ENCODE results near the gene SAMD15.

SAMD15 gene

GRCh38 chr14:77390188-77390587 lies 13.0 kb downstream of the SAMD15 start:
- Histone ChIP-seq H3K9ac (ENCODE audit: low read length) (no peak overlapping the region), H2AFZ (ENCODE audit: insufficient read depth, low read length, poor library complexity) (no peak overlapping the region), H3K79me2 (ENCODE audit: control insufficient read depth, insufficient read depth, low read length, poor library complexity) (no peaks in the 10 kb centered on the region), H3K23ac (ENCODE audit: low read length) (no peak overlapping the region), H3K14ac (ENCODE audit: low read length) (no peak overlapping the region), H3K27me3 (ENCODE audit: insufficient read depth, low read length) (no peaks in the 10 kb centered on the region), H4K8ac (ENCODE audit: low read depth, low read length) (no peak overlapping the region), H3K79me1 (ENCODE audit: low read length) (no peaks in the 10 kb centered on the region), H2BK12ac (ENCODE audit: low read length) (no peak overlapping the region), H4K12ac (ENCODE audit: low read depth, low read length) (no peak overlapping the region), H2BK5ac (ENCODE audit: low read depth, low read length, poor library complexity) (no peak overlapping the region), H3K4me3 (ENCODE audit: low read depth, low read length) (no peak overlapping the region), H3K18ac (ENCODE audit: low read length) (no peak overlapping the region), H3K4me1 (ENCODE audit: control insufficient read depth in 1 of 2, insufficient read depth in 2 of 2, low read length in 2 of 2) (no peaks in the 10 kb centered on the region), H3K27ac (ENCODE audit: low read depth, low read length) (no peak overlapping the region), H3K4ac (ENCODE audit: low read depth, low read length) (no peak overlapping the region), H3K36me3 (ENCODE audit: control insufficient read depth in 1 of 2, insufficient read depth in 2 of 2, low read length in 2 of 2) (no peaks in the 10 kb centered on the region), H2BK120ac (ENCODE audit: insufficient read depth, low read length, poor library complexity) (no peak overlapping the region), H3K4me2 (ENCODE audit: low read length) (no peak overlapping the region), H2AK5ac (ENCODE audit: low read length) (no peak overlapping the region), H4K91ac (ENCODE audit: low read depth, low read length) (no peak overlapping the region), H3K9me3 (ENCODE audit: insufficient read depth, low read depth, low read length) (no peaks in the 10 kb centered on the region)
- WGBS (ENCODE audit: extremely low coverage, insufficient coverage, insufficient read length) = no CpG with 5 or more reads among the region's 4 CpGs
- no peak for DNase-seq

- WGBS (ENCODE audit: extremely low coverage, insufficient coverage, insufficient read length) = no CpG with 5 or more reads among the region's 6 CpGs
- Histone ChIP-seq H3K4me2 (ENCODE audit: low read length) (no peak overlapping the region), H3K23ac (ENCODE audit: low read length) (no peak overlapping the region), H3K79me2 (ENCODE audit: control insufficient read depth, insufficient read depth, low read length, poor library complexity) (no peaks in the 10 kb centered on the region), H3K79me1 (ENCODE audit: low read length) (no peaks in the 10 kb centered on the region), H3K4ac (ENCODE audit: low read depth, low read length) (no peak overlapping the region), H3K9ac (ENCODE audit: low read length) (no peak overlapping the region), H2BK12ac (ENCODE audit: low read length) (no peak overlapping the region), H3K4me1 (ENCODE audit: control insufficient read depth in 1 of 2, insufficient read depth in 2 of 2, low read length in 2 of 2) (no peaks in the 10 kb centered on the region), H3K27ac (ENCODE audit: low read depth, low read length) (no peak overlapping the region), H2AK5ac (ENCODE audit: low read length) (no peak overlapping the region), H4K91ac (ENCODE audit: low read depth, low read length) (no peak overlapping the region), H3K36me3 (ENCODE audit: control insufficient read depth in 1 of 2, insufficient read depth in 2 of 2, low read length in 2 of 2) (no peaks in the 10 kb centered on the region), H2BK5ac (ENCODE audit: low read depth, low read length, poor library complexity) (no peak overlapping the region), H2AFZ (ENCODE audit: insufficient read depth, low read length, poor library complexity) (no peak overlapping the region), H4K12ac (ENCODE audit: low read depth, low read length) (no peak overlapping the region), H2BK120ac (ENCODE audit: insufficient read depth, low read length, poor library complexity) (no peak overlapping the region), H3K18ac (ENCODE audit: low read length) (no peak overlapping the region), H3K14ac (ENCODE audit: low read length) (no peak overlapping the region), H4K8ac (ENCODE audit: low read depth, low read length) (no peak overlapping the region), H3K27me3 (ENCODE audit: insufficient read depth, low read length) (no peaks in the 10 kb centered on the region), H3K4me3 (ENCODE audit: low read depth, low read length) (no peak overlapping the region), H3K9me3 (ENCODE audit: insufficient read depth, low read depth, low read length) (no peaks in the 10 kb centered on the region)
- DNase-seq = no peak
Observed at GRCh38 chr14:77400216-77400615, 23.0 kb downstream of the SAMD15 start.

GRCh38 chr14:77403768-77404167 lies 26.6 kb downstream of the SAMD15 start:
- Histone ChIP-seq H2BK5ac (ENCODE audit: low read depth, low read length, poor library complexity) (no peak overlapping the region), H3K4me3 (ENCODE audit: low read depth, low read length) (no peak overlapping the region), H3K79me2 (ENCODE audit: control insufficient read depth, insufficient read depth, low read length, poor library complexity) (no peaks in the 10 kb centered on the region), H2AK5ac (ENCODE audit: low read length) (no peak overlapping the region), H3K14ac (ENCODE audit: low read length) (no peak overlapping the region), H4K91ac (ENCODE audit: low read depth, low read length) (no peak overlapping the region), H3K4me1 (ENCODE audit: control insufficient read depth in 1 of 2, insufficient read depth in 2 of 2, low read length in 2 of 2) (no peaks in the 10 kb centered on the region), H3K27me3 (ENCODE audit: insufficient read depth, low read length) (no peaks in the 10 kb centered on the region), H4K8ac (ENCODE audit: low read depth, low read length) (no peak overlapping the region), H2BK120ac (ENCODE audit: insufficient read depth, low read length, poor library complexity) (no peak overlapping the region), H3K9me3 (ENCODE audit: insufficient read depth, low read depth, low read length) (no peaks in the 10 kb centered on the region), H3K79me1 (ENCODE audit: low read length) (no peaks in the 10 kb centered on the region), H3K27ac (ENCODE audit: low read depth, low read length) (no peak overlapping the region), H3K23ac (ENCODE audit: low read length) (no peak overlapping the region), H3K36me3 (ENCODE audit: control insufficient read depth in 1 of 2, insufficient read depth in 2 of 2, low read length in 2 of 2) (no peaks in the 10 kb centered on the region), H3K4ac (ENCODE audit: low read depth, low read length) (no peak overlapping the region), H4K12ac (ENCODE audit: low read depth, low read length) (no peak overlapping the region), H2BK12ac (ENCODE audit: low read length) (no peak overlapping the region), H3K4me2 (ENCODE audit: low read length) (no peak overlapping the region), H3K18ac (ENCODE audit: low read length) (no peak overlapping the region), H3K9ac (ENCODE audit: low read length) (no peak overlapping the region), H2AFZ (ENCODE audit: insufficient read depth, low read length, poor library complexity) (no peak overlapping the region)
- WGBS (ENCODE audit: extremely low coverage, insufficient coverage, insufficient read length) = no CpG with 5 or more reads among the region's 3 CpGs
- no peak for DNase-seq

GRCh38 chr14:77406086-77406485 lies 28.9 kb downstream of the SAMD15 start:
- H3K18ac ChIP-seq (ENCODE audit: low read length) = no peak overlapping the region
- H3K14ac ChIP-seq (ENCODE audit: low read length) = no peak overlapping the region
- no peaks in the 10 kb centered on the region for H3K36me3 ChIP-seq (ENCODE audit: control insufficient read depth in 1 of 2, insufficient read depth in 2 of 2, low read length in 2 of 2)
- no peak overlapping the region for H4K91ac ChIP-seq (ENCODE audit: low read depth, low read length)
- no peak overlapping the region for H3K23ac ChIP-seq (ENCODE audit: low read length)
- no peak overlapping the region for H3K4ac ChIP-seq (ENCODE audit: low read depth, low read length)
- no CpG with 5 or more reads among the region's 3 CpGs for WGBS (ENCODE audit: extremely low coverage, insufficient coverage, insufficient read length)
- H2BK12ac ChIP-seq (ENCODE audit: low read length) = no peak overlapping the region
- no peaks in the 10 kb centered on the region for H3K79me2 ChIP-seq (ENCODE audit: control insufficient read depth, insufficient read depth, low read length, poor library complexity)
- H4K12ac ChIP-seq (ENCODE audit: low read depth, low read length) = no peak overlapping the region
- no peak overlapping the region for H3K27ac ChIP-seq (ENCODE audit: low read depth, low read length)
- no peak overlapping the region for H2AFZ ChIP-seq (ENCODE audit: insufficient read depth, low read length, poor library complexity)
- H4K8ac ChIP-seq (ENCODE audit: low read depth, low read length) = no peak overlapping the region
- no peak overlapping the region for H2BK120ac ChIP-seq (ENCODE audit: insufficient read depth, low read length, poor library complexity)
- no peak overlapping the region for H3K9ac ChIP-seq (ENCODE audit: low read length)
- H3K4me1 ChIP-seq (ENCODE audit: control insufficient read depth in 1 of 2, insufficient read depth in 2 of 2, low read length in 2 of 2) = no peaks in the 10 kb centered on the region
- no peak overlapping the region for H2BK5ac ChIP-seq (ENCODE audit: low read depth, low read length, poor library complexity)
- no peaks in the 10 kb centered on the region for H3K79me1 ChIP-seq (ENCODE audit: low read length)
- no peaks in the 10 kb centered on the region for H3K27me3 ChIP-seq (ENCODE audit: insufficient read depth, low read length)
- no peak overlapping the region for H3K4me2 ChIP-seq (ENCODE audit: low read length)
- H2AK5ac ChIP-seq (ENCODE audit: low read length) = no peak overlapping the region
- DNase-seq = no peak
- no peak overlapping the region for H3K4me3 ChIP-seq (ENCODE audit: low read depth, low read length)
- no peaks in the 10 kb centered on the region for H3K9me3 ChIP-seq (ENCODE audit: insufficient read depth, low read depth, low read length)
